NCI-H1092 (cell line): ENCODE data around the gene BRCA2.
"Not testable (repeated sequence)": the region's sequence is repeated elsewhere in the genome, so short reads cannot be mapped to it uniquely, and the experiment has no call there.

Experiments
- DNase-seq: peaks from one replicate; lab custom pipeline; 2025; lab: John Stamatoyannopoulos, UW

BRCA2 gene

DNA sequence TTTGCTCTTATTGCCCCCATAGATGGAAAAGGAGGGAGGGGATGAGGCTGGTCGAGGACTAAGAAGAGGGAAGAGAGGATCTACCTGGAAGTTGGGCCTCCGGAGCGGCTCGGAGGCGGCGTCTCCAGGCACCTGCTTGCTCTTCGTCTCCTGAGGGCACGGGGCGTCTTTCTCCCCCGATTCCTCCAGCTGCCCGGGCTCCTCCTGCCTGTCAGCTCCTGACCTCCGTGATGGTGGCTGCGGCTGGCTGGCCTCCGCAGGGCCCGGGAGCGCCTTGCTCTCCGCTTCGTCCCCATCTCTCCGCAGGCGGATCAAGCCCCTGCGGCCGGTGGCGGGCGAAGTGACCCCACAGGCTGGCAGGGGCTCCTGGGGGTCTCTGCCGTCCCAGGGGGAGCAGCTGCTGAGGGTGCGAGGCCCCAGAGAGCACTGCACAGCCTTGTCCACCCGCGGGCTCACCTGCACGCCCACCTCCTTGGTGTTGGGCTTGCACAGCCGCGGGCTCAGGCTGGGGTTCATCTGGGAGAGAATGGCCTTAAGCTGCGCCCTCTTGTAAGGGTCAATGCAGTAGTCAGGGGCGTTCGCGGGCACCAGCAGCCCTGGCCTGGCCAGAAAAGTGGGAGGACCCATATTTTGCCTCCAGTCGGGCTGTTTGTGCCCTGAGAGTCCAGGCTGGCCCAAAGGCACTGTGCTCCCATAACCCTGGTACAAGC, 4.0 kb upstream of the BRCA2 start:
- DNase-seq: no peak

DNA sequence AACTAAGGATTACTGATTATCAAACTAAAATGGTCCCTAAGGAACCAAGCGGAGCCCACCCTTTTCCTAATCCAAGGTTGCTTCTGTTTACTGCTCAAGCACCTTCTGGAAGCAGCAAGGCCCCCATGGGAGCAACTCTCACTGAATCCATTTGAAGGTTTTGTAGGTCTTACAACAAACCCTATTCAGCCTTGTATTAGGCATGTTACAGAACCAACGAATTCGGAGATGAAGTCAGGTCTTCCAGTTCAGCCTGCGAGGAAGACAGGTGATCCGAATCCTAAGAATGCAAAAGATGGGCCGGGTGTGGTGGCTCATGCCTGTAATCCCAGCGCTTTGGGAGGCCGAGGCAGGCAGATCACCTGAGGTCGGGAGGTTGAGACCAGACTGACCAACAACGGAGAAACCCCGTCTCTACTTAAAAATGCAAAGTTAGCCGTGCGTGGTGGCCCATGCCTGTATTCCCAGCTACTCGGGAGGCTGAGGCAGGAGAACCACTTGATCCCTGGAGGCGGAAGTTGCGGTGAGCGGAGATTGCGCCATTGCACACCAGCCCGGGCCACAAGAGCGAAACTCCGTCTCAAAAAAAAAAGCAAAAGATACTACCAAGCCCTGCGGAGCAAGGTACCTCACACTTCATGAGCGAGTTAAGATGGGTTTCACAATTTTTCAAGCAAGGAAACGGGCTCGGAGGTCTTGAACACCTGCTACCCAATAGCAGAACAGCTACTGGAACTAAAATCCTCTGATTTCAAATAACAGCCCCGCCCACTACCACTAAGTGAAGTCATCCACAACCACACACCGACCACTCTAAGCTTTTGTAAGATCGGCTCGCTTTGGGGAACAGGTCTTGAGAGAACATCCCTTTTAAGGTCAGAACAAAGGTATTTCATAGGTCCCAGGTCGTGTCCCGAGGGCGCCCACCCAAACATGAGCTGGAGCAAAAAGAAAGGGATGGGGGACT, 754 bp upstream of the BRCA2 start:
- no peak for DNase-seq

DNA sequence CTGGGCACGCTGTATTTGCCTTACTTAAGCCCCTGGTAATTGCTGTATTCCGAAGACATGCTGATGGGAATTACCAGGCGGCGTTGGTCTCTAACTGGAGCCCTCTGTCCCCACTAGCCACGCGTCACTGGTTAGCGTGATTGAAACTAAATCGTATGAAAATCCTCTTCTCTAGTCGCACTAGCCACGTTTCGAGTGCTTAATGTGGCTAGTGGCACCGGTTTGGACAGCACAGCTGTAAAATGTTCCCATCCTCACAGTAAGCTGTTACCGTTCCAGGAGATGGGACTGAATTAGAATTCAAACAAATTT, 676 bp downstream of the BRCA2 start:
- peak; percentile 34 for DNase-seq

GRCh38 chr13:32316501-32316900, 1.2 kb downstream of the BRCA2 start:
- no peak for DNase-seq

DNA sequence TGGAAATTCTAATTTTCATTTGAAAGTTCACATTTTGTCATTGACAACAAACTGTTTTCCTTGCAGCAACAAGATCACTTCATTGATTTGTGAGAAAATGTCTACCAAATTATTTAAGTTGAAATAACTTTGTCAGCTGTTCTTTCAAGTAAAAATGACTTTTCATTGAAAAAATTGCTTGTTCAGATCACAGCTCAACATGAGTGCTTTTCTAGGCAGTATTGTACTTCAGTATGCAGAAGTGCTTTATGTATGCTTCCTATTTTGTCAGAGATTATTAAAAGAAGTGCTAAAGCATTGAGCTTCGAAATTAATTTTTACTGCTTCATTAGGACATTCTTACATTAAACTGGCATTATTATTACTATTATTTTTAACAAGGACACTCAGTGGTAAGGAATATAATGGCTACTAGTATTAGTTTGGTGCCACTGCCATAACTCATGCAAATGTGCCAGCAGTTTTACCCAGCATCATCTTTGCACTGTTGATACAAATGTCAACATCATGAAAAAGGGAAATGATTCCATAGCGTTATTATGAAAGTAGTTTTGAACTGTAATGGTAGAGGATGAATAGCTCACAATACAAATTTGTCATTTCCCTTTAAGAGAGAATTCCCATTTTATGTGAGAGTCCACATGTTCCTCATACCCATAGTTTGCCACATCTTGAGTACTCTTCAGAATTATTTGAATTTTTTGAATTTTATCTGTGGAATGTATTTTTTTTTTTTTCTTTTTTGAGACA, 2.6 kb downstream of the BRCA2 start:
- DNase-seq: no peak

GRCh38 chr13:32320528-32320927, 5.2 kb downstream of the BRCA2 start:
- no peak for DNase-seq

- no peak for DNase-seq
Observed at GRCh38 chr13:32323912-32324311, 8.6 kb downstream of the BRCA2 start.

DNA sequence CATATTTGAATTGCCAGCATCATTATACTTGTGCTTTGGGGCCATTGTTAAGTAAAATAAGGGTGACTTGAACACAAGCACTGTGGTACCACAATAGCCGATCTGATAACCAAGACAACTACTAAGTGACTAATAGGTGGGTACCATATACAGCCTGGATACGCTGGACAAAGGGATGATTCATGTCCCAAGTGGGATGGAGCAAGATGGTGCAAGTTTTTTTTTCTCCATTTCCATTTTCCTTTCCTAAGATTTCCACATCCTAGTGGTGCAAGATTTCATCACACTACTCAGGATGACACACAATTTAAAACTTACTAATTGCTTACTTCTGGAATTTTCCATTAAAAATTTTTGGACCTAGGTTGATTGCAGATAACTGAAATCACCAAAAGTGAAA, 15.1 kb downstream of the BRCA2 start:
- no peak for DNase-seq

- DNase-seq: no peak
Observed at GRCh38 chr13:32334671-32335070, 19.4 kb downstream of the BRCA2 start.

- DNase-seq: no peak
Observed at GRCh38 chr13:32340914-32341313, 25.6 kb downstream of the BRCA2 start.

- no peak for DNase-seq
Observed at GRCh38 chr13:32347651-32348050, 32.3 kb downstream of the BRCA2 start.

- DNase-seq: not testable (repeated sequence)
Observed at GRCh38 chr13:32350839-32351441, 35.6 kb downstream of the BRCA2 start.

GRCh38 chr13:32354040-32354439, 38.7 kb downstream of the BRCA2 start:
- no peak for DNase-seq

DNA sequence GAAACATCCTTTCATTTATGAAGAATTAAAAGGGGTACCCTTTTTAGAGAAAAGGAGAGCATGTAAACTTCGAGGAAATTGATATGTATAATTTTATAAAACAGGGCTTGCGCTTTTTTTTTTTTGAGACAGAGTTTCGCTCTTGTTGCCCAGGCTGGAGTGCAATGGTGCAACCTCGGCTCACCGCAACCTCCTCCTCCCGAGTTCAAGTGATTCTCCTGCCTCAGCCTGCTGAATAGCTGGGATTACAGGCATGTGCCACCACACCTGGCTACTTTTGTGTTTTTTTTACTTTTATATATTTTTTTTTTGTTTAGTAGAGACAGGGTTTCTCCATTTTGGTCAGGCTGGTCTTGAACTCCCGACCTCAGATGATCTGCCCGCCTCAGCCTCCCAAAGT, 40.6 kb downstream of the BRCA2 start:
- not testable (repeated sequence) for DNase-seq

- no peak for DNase-seq
Observed at GRCh38 chr13:32362574-32362973, 47.3 kb downstream of the BRCA2 start.

DNA sequence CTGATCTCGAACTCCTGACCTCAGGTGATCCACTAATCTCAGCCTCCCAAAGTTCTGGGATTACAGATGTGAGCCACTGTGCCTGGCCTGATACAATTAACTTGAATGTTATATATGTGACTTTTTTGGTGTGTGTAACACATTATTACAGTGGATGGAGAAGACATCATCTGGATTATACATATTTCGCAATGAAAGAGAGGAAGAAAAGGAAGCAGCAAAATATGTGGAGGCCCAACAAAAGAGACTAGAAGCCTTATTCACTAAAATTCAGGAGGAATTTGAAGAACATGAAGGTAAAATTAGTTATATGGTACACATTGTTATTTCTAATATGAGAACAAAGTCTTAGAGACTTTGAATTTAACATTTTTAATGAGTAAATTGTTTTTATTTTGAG, 55.5 kb downstream of the BRCA2 start:
- DNase-seq: no peak

- no peak for DNase-seq
Observed at GRCh38 chr13:32376642-32377415, 61.5 kb downstream of the BRCA2 start.

DNA sequence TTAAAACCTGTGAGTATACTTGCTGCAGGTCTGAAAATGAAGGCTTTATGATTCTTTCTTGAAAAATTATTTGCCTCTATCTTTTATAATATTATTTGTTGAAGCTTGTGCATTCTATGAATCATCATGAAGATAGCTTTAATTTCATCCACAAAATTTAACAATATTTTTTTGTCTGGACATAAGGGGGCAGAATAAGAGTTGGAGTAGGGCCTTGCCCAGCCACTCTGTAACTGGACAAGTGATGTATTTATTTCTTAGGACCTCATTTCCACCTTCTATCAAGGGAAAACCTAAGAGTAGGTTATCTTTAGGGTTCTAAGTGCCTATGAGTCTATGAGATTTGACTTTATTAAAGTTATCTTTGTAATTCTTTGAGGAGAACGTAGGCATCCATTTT, 62.7 kb downstream of the BRCA2 start:
- DNase-seq: no peak

GRCh38 chr13:32381539-32381938, 66.2 kb downstream of the BRCA2 start:
- DNase-seq: no peak

- DNase-seq: no peak
Observed at GRCh38 chr13:32383836-32384618, 68.7 kb downstream of the BRCA2 start.

DNA sequence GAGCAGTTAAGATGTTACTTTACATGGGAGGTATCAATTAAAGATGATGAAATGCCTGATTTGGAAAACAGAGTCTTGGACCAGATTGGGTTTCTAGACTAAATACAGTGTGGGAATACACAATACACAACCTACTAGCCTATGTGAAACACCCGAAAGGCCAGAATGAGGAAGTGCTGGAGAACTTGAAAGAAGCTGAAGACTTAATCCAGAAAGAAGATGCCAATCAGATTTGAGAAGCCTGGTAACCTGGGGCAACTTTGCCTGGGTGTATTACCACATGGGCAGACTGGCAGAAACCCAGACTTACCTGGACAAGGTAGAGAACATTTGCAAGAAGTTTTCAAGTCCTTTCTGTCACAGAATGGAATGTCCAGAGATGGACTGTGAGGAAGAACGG, 69.4 kb downstream of the BRCA2 start:
- DNase-seq: no peak
